HG03354 (cell line): ENCODE measurements around the gene ZNF91.
"Not testable (repeated sequence)": the region's sequence is repeated elsewhere in the genome, so short reads cannot be mapped to it uniquely, and the experiment has no call there.

Experiments
- ATAC-seq: cut with Tn5 transposase; IDR thresholded peaks from one replicate; pipeline ENCODE4 v1.9.1; 2021; ENCODE audit warnings: mild to moderate bottlenecking; ENCODE audit not compliant: unreplicated experiment, poor library complexity, severe bottlenecking

ZNF91 gene

GRCh38 chr19:23395041-23395721 is at the start of gene ZNF91:
Gene ZNF91, minus strand, starts transcription at chr19:23395471. Its CDS starts 117 bp downstream, at chr19:23395354.
- peak; percentile 99 for ATAC-seq

DNA sequence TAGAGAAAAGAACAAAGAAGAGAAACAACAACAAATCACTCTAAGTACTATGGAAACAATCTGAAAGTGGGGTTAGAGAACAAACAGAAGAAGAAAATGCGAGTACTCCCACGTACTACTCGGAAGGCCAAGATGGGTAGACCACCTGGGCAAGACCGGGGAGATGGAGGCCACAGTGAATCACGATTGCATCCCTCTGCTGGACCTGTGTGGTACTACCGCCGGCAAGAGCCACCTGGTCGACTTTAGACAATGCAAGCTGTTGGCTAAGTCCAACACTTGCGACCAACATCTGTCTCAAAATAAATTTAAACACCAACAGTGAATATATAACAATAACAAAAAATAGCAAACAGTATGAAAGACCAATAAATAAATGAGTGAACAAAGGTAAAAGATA is 45.5 kb upstream of the ZNF91 start:
- ATAC-seq, result no peak

DNA sequence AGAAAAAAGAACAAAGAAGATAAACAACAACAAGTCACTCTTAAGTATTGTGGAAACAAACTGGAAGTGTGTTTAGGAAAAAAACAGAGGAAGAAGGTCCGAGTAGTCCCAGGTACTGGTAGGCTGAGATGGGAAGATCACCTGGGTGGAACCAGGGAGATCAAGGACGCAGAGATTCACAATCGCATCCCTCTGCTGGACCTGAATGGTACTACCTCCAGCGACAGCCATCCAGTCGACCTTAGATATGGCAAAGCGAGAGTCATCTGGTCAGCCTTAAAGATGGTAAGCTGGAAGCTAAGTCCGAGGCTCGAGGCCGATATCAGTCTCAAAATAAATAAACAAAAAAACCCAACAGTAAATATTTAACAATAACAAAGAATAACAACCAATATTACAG is 44.9 kb upstream of the ZNF91 start:
- ATAC-seq, result no peak

DNA sequence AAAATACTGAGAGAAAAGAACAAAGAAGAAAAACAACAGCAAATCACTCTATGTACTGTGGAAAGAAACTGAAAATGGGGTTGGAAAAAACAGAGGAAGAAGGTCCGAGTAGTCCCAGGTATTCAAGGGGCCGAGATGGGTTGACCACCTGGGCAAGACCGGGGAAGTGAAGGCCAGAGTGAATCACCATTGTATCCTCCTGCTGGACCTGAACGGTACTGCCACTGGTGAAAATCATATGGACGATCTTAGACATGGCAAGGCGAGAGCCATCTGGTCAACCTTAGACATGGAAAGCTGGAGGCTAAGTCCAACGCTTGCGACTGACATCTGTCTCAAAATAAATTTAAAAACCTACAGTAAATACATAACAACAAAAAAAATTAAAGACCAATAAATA is 44.4 kb upstream of the ZNF91 start:
- no peak for ATAC-seq

- no peak for ATAC-seq
Measured at GRCh38 chr19:23437901-23438300, 42.6 kb upstream of the ZNF91 start.

GRCh38 chr19:23436944-23437343 is 41.7 kb upstream of the ZNF91 start:
- no peak for ATAC-seq

DNA sequence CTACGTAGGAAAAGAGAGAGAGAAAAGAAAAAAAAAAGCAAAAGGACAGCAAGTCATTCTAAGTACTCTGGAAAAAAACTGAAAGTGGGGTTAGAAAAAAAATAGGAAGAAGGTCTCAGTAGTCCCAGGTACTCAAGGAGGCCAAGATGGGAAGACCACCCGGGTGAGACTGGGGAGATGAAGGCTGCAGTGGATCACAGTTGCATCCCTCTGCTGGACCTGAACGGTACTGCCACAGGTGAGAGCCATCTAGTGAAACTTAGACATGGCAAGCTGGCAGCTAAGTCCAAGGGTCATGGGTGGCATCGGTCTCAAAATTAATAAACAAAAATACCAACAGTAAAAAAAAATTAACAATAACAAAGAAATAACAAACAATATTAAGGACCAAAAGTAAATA is 41.0 kb upstream of the ZNF91 start:
- ATAC-seq, result no peak

DNA sequence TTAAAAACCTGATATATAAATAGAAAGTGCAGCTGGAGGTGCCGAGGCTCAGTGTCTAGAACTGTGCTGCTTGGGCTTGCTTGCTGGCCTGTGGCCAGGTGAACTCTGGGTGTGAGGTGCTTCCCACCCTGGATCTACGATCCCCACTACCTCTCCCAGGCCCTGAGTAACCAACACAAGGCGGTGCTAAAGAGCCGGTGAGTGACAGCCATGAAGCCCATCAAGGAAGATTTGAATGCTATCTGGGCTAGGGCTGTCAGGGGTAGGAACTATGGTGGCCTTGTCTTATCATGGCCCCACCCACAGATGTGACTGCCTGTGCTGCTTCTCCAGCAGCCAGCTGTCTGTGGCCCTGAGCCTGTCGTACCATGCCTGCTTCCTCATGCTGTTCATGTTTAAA is 25.6 kb upstream of the ZNF91 start:
- ATAC-seq, result no peak

- not testable (repeated sequence) for ATAC-seq
Measured at GRCh38 chr19:23419261-23419660, 24.0 kb upstream of the ZNF91 start.

GRCh38 chr19:23415561-23416191 is 20.4 kb upstream of the ZNF91 start:
- ATAC-seq, result no peak

DNA sequence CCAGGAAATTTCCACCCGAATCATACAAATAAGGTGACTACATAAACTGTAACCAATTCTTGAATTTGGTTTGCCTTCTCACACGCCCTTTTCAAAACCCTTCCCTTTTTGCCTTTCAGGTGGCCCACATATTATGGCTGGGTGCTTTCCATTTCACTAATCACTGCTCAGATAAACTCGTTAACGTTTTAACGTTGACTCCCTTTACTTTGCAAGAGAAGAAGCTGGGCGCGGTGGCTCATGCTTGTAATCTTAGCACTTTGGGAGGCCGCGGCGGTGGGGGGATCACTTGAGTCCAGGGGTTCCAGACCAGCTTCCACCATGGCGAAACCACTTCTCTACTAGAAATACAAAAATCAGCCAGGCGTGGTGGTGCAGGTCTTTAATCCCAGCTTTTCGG is 19.8 kb upstream of the ZNF91 start:
- ATAC-seq, result no peak

GRCh38 chr19:23410155-23410554 is 14.9 kb upstream of the ZNF91 start:
- ATAC-seq, result no peak

DNA sequence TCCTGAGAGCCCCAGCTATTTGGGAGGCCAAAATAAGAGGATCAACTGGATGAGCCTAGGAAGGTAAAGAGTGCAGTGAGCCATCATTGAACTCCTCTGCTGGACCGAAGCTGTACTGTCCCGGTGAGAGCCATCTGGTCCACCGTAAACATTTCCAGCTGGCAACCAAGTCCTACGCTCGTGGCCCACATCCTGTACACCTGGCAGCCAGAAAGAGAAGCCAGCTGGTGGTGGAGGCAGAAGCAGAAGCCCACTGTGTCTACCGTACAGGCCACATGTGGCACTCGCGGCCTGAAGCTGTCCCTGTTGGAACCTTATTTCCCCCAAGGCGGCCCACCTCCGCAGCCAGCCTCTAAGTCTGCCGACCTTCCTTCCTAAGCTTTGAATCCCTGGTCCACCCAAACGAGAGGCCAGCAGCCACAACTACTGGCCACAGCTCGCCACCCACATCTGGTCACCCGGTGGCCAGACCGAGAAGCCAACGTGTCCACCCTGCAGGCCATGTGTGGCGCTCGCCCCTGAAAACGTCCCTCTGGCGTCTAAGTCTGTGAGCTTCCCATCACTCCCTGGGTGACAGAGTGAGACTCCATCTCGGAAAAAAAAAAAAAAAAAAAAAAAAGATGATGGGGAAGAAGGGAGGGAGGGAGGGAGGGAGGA is 14.2 kb upstream of the ZNF91 start:
- no peak for ATAC-seq

DNA sequence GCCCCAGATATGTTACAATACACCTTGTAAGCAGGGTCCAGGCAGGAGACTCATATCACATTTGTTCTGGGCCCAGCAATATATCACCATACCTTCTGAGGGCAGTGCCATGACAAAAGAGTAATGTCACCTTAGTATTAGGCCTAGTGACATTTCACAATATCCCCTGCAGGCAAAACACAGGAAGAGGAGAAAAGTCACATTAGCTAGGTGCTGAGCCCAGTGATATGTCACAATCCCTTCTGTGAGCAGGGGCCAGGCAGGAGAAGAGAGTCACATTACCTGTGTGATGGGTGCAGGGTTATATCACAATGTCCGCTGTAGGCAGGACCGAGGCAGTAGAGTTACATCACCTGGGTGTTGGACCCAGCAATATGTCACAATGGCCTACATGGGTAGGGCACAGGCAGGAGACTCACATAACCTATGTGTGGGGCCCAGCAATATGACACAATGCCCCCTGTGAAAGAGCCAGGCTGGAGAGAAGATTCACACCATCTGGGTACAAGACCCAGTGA is 12.4 kb upstream of the ZNF91 start:
- ATAC-seq, result no peak

DNA sequence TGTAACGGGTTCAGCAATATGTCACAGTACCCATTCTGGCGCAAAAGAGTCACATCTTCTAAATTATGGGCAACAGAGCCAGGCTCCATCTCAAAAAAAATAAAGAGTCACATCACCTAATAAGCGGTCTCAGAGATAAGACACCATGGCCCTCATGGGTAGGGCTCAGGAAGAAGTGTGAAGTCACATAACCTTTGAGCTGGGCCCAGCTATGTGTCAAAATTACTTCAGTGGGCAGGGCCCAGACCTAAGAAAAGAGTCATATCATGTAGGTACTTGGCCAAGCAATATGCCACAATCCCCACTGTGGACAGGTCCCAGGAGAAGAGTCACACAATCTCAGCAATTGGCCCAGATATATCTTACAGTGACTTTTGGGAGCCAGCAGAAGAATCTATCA is 11.4 kb upstream of the ZNF91 start:
- no peak for ATAC-seq

DNA sequence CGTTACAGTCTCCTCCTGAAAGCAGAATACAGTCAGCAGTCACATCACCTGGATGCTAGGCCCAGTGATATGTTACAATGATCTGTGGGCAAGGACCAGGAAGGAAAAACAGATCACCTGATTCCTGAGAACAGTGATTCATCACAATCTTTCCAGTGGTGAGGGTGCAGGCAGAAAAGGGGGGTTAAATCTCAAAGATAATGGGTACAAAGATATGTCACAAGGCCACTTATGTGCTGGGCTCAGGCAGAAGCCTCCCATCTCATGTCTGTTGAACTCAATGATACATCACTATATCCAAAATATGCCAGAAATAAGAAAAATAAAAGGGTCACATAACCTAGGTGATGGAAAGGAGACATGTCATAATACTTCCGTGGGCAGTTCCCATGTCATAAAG is 10.8 kb upstream of the ZNF91 start:
- no peak for ATAC-seq

DNA sequence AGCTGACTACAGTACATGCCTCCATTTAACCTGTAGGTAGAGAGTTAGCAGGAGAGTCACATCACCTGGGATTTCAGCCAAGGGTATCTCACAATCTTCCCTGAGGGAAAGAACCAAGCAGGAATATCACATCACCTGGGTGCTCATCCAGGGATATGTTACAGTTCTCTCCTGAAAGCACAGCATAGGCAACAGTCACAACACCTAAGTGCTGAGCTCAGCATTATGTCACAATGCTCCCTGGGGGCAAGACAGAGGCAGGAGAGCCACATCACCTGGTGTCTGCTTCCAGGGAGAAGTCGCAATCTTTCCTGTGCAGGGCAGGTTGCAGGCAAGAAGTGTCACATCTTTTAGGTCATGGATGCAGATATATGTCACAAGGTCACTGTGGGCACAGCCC is 9.4 kb upstream of the ZNF91 start:
- ATAC-seq, result no peak

DNA sequence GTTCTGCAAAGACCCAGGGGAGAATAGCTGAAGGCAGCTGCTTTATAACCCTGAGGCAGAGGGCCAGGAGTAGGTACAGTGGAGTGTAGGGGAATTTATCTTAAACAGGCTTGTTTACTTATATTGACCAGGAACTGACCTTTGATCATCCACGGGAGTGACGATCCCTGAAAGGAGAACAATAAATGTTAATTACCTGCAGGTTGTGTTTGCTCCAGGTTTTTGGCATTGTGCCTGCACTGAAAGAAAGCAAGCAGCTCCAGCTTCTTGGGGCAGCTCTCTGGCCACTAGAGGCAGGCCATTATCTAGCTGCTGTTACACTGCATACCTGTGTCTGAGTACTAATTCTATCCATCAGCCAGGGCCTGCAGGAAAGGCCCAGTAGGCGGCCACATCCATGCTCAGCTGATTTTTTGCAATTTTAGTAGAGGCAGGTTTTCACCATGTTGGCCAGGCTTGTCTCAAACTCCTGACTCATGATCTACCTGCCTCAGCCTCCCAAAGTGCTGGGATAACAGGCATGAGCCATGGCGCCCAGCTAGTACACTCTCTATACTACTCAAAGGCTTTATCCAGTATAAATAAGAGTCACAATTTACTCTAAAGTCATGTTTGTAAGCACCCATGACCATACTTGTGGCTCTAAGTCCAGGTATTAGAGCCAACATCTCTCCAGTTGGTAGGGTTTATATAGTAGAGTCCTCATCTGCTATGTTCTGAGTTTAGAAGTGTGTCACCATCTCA is 8.5 kb upstream of the ZNF91 start:
- ATAC-seq, result no peak

DNA sequence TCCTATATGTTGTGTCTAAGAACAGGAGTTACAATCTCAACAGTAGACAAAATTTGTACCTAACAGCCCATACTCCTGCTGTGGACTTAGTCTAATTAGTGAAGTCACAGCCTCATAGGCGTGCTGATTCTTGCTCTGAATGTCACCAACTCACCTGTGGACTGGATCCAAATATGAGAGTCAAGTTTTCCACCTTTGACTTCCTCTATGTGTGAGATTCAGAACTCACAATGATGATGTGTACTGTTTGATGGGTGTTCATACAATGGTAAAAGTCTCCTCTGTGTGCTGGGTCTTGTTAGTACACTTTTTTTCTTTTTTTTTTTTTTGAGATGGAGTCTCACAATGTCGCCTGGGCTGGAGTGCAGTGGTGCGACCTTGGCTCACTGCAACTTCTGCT is 7.8 kb upstream of the ZNF91 start:
- ATAC-seq, result no peak

GRCh38 chr19:23402388-23402787 is 7.1 kb upstream of the ZNF91 start:
- no peak for ATAC-seq
